GM12865 (cell line): ENCODE measurements around the gene DR1.
"Not testable (repeated sequence)": the region's sequence is repeated elsewhere in the genome, so short reads cannot be mapped to it uniquely, and the experiment has no call there.

Source experiments
- DNase-seq: peaks from one replicate; pipeline ENCODE4 v3.0.0; 2010; ENCODE audit warnings: low read depth
- H3K4me3 ChIP-seq: 2 replicates; pipeline ENCODE4 v1.5.1; 2011; ENCODE audit warnings: mild to moderate bottlenecking, low read depth, low read length, control low read depth
- TF ChIP-seq, protein P1 (sequence below): IDR thresholded peaks from 2 replicates; pipeline ENCODE4 v1.5.1; 2011; ENCODE audit warnings: low read length, control low read depth, low read depth, inconsistent platforms; ENCODE audit not compliant: insufficient read depth; ENCODE audit errors: missing control alignments

DR1 gene

DNA sequence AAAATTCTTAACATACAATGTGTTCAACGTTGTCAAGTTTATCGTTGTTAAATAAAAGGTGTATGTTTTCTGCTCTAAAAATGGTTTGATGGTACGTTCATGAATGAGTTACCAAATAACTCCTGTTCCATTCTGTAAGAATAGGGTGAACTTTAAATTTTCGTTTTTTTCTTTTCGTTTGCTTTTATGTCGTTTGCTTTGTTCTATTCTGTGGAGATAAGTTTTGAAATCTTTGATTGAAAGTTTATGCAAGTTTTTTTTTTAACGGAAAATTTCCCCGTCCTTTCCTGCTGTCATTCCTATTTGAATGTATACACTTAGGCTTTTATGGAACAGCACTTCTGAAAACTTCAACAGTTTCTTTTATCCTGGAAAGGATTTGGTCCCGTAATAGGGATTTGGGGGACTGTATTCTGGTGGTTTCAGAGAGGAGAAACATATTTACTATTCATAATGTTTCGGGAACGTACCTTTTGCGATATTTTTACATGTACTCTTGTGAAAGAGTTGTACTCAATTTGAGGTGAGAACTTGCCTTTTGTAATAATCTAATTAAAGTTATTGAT is 1.7 kb downstream of the DR1 start:
- TF ChIP-seq, protein P1, sequence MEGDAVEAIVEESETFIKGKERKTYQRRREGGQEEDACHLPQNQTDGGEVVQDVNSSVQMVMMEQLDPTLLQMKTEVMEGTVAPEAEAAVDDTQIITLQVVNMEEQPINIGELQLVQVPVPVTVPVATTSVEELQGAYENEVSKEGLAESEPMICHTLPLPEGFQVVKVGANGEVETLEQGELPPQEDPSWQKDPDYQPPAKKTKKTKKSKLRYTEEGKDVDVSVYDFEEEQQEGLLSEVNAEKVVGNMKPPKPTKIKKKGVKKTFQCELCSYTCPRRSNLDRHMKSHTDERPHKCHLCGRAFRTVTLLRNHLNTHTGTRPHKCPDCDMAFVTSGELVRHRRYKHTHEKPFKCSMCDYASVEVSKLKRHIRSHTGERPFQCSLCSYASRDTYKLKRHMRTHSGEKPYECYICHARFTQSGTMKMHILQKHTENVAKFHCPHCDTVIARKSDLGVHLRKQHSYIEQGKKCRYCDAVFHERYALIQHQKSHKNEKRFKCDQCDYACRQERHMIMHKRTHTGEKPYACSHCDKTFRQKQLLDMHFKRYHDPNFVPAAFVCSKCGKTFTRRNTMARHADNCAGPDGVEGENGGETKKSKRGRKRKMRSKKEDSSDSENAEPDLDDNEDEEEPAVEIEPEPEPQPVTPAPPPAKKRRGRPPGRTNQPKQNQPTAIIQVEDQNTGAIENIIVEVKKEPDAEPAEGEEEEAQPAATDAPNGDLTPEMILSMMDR: no peak
- DNase-seq: no peak
- peak overlapping the region; percentile 92 for H3K4me3 ChIP-seq

GRCh38 chr1:93348104-93348728 is 2.5 kb downstream of the DR1 start:
- peak overlapping the region; percentile 92 for H3K4me3 ChIP-seq
- DNase-seq: no peak
- TF ChIP-seq, protein P1: no peak

DNA sequence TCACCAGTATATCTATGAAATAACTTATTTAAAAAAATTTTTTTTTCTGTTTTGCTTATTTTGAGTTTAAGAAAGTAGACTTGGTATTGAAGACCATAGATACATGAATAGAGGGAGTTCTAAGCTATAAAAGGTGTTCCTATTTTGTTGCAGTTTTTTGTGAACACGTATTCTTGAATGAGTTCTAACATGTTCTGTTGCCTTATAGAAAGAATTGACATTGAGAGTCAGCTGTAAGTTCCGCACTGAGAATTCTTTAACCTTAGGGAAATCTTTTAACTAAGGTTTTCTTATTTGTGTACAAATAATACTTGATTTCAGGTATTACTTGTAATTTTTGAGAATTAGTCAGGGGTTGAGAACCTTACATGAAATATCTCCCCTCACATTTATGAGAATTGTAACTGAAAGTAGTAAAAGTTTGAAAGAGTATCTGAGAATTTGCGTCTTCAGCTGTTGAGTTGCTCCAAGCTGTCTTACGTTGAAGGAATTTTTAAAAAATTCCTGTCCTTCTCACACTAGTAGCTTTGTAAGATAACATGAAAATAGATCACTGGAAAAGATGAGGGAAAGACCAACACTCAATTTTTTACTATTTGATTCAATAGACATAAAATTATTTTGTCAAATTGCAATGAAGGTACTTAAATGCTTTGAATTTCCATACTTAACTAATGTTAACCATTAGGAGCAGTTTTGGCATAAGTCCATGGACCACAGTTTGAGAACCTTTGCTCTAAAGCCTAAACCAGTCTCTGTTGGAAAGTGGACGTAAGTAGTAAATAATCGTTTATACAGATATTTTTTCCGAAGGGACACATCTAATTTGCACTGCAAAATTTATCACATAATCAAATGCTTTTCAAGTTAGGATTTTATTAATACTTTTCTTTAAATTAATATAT is 3.8 kb downstream of the DR1 start:
- peak overlapping the region; percentile 92 for H3K4me3 ChIP-seq
- TF ChIP-seq, protein P1: no peak
- no peak for DNase-seq

GRCh38 chr1:93350322-93350721 is 4.6 kb downstream of the DR1 start:
- TF ChIP-seq, protein P1: no peak
- H3K4me3 ChIP-seq: peak overlapping the region; percentile 92
- DNase-seq: no peak

DNA sequence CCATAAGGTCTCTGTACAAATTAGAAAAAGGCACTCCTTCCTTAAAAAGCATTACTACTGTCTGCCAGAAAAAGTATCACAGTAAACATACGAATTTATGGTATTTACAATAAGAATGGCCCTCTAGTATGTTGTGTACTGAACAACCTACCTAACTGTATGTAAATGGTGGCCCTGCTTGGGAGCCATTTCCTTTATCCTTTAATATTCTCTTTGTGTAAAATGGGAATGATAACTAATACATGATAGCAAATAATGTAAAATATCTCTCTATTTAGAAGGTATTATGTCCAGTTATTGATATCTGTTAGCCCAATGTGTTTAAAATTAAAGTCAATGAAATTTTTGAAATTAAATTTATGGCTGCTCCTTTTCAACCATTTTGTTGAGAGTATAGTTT is 5.2 kb downstream of the DR1 start:
- TF ChIP-seq, protein P1: no peak
- H3K4me3 ChIP-seq: peak overlapping the region; percentile 92; the same call in 1 of the 2 replicates
- no peak for DNase-seq

DNA sequence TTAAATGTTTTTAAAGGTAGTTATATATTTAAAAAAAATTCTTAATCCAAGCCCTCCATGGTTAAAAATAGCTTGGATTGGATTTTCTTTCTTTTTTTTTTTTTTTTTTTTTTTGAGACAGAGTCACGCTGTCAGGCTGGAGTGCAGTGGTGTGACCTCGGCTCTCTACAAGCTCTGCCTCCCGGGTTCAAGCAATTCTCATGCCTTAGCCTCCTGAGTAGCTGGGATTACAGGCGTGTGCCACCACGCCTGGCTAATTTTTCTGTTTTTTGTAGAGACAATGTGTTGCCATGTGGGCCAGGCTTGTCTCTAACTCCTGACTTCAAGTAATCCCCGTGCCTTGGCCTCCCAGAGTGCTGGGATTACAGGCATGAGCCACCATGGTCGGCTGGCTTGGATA is 5.6 kb downstream of the DR1 start:
- not testable (repeated sequence) for DNase-seq, H3K4me3 ChIP-seq

- H3K4me3 ChIP-seq: no peak overlapping the region
- DNase-seq: no peak
- TF ChIP-seq, protein P1: no peak
Measured at GRCh38 chr1:93352376-93352775, 6.7 kb downstream of the DR1 start.
